Cardiac septum (tissue), 1 donor: ENCODE results near the gene TM4SF5. TPM values are rescaled to one million over a fixed set of nuclear protein-coding genes. Genes with fewer than 3 reads are reported as not detected.
"Not testable (repeated sequence)": the region's sequence is repeated elsewhere in the genome, so short reads cannot be mapped to it uniquely, and the experiment has no call there.

Source experiments
- DNase-seq: peaks from one replicate; pipeline ENCODE4 v3.0.0-alpha.2; 2020; ENCODE audit warnings: low spot score
- intact Hi-C: fragments of 100-400 bp; cut with DNase I; formaldehyde crosslinking; loops from one replicate; pipeline ENCODE4 v1.14.0; 2022
- total RNA-seq: library from RNA; stranded (reverse); fragmentation: NEBNext Ultra II Directional; extraction: Animal tissue kit (Norgen Biotek cat#: 25700); gene quantifications from one replicate; pipeline ENCODE4 v1.2.1, GENCODE V29; 2021
- donor health status: DM: no; HTN: no; CAD: no.

TM4SF5 gene
- total RNA-seq, 1 donor from 2014 or later, result not detected

DNA sequence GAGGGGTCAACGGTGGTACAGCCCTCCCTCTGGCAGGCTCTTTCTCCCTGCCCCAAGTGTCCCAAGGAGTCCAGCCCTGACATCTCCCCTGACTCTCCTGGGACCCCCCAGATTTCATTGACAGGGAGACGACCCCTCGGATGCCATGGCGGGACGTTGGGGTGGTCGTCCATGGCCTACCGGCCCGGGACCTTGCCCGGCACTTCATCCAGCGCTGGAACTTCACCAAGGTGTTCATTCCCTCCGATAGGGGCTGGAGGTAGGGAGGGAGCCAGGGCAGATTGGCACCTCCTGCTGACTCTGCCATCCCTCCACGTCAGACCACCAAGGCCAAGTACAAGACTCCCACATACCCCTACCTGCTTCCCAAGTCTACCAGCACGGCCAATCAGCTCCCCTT, 45.1 kb downstream of the TM4SF5 start:
- intact Hi-C loops, result no loop called here
- no peak for DNase-seq

DNA sequence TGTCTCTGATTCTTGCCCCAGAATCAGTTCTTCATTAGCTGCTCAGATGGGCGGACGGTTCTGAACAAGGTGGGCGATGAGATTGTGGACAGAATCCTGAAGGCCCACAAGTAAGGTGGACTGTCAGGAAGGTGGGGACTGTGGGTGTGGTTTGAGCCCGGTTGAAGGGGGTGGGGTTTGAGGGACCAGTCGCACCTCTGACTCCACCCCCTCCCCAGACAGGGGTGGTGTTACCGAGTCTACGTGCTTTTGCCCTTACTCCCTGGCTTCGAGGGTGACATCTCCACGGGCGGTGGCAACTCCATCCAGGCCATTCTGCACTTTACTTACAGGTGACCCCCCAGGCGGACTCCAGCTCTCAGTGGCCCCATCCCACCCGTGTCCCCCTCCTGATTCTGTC, 46.6 kb downstream of the TM4SF5 start:
- intact Hi-C loops, result no loop called here
- DNase-seq, result no peak

DNA sequence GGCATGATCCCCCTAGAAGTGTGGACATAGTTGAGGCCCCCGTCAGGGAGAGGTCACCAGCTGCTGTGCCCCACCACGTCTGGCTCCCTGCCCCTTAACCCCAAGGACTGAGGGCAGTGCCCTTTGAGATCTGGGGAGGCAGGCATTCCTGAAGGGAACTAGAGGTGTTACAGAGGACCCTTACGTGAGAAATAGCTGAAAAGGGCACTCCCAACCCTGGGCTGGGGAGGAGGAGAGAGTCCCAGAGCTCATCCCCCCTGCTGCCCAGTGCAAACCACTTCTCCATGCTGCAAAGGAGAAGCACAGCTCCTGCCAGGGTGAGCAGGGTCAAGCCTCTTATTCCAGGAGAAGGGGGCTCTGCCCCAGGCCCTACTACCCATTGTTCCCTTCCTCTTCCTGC, 51.1 kb downstream of the TM4SF5 start:
- intact Hi-C loops, result no loop called here
- no peak for DNase-seq

DNA sequence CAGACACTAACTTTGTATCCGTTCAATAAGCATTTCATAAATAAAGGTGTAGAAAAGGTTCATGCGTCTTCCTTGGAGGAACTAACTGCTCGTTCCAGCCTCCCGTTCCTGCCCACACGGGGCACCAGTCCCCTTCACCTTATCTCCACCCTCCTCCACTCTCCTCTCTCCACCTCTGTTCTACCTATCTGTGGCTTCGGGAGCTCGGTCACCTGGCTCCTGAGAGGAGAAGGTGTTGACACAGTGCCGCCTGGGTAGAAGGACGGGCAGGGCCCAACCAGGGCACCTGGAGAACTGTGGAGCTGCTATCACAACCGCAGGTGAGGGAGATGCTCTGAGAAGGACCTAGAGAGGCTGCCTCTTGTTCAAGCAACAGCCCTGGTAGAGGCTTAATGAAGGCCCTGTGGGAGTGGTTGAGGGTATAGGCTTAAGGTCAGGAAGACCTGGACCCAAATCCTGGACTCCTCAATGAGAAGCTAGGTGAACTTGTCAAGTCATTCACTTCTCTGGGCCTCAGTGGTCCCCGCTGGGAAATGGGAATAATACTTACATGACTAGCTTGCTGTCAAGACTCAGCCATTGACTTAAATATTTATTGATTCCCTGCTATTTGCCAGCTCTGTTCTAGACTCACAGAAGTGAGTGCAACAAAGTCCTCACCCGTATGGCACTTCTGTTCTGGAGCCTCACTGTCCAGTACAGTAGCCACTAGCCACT, 51.8 kb downstream of the TM4SF5 start:
- intact Hi-C loops, result no loop called here
- DNase-seq, result no peak

DNA sequence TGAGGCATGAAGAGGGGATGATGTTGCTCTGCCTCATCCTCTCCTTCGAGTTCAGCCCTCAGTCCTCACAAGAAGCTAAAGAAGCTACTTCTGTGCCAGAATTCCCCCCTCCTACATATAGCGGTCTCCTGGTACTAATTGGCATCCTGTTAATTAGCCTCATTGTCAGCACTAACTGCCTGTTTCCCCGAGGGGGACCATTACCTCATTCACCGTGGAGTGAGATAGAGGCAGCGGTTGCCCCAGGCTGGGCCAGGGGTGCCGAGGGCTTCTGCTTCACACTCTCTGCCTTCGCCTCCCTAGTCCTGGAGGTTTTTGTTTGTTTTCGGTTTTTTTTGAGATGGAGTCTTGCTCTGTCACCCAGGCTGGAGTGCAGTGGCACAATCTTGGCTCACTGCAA, 55.7 kb downstream of the TM4SF5 start:
- intact Hi-C loops, result no loop called here
- DNase-seq, result no peak

DNA sequence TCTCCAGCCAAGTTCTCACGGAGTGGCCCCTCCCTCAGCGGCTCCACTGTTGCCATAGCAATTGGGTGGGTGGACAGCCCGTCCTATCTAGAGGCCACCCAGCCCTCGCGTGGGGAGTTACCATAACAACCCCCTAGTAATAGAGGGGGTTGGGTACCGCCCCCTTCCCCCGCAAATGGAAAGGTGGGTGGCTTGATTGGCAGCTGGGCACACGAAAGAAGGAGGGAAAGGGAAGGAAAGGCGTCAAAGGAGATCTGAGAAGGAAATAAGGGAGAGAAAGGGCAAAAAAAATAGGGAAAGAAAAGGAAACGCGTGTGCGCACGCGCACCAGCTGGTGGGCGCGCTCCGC, 61.1 kb downstream of the TM4SF5 start:
- intact Hi-C loops, result loop anchor here (1.0 kb wide), 1 partner anchor 43 kb away; no protein-coding TSS in a partner anchor

More for the DNA sequence above, 61.1 kb downstream of the TM4SF5 start:
- not testable (repeated sequence) for DNase-seq

Other genes starting within 250 kb of the TM4SF5 start
- 26.1 TPM for gene MYBBP1A, start 216.5 kb upstream of the TM4SF5 start, total RNA-seq
- not detected for gene GGT6, start 211.3 kb upstream of the TM4SF5 start, total RNA-seq
- 8.1 TPM for gene SMTNL2, start 187.4 kb upstream of the TM4SF5 start, total RNA-seq
- 0.35 TPM for gene ALOX15, start 130.2 kb upstream of the TM4SF5 start, total RNA-seq
- gene PELP1, start 67.7 kb upstream of the TM4SF5 start, total RNA-seq, result 36.4 TPM
- 20.8 TPM for gene ARRB2, start 61.3 kb upstream of the TM4SF5 start, total RNA-seq
- gene MED11, start 40.5 kb upstream of the TM4SF5 start, total RNA-seq, result 19.9 TPM
- gene ZMYND15, start 32.1 kb upstream of the TM4SF5 start, total RNA-seq, result 0.40 TPM
- gene CXCL16, start 32.0 kb upstream of the TM4SF5 start, total RNA-seq, result 3.6 TPM
- 0.97 TPM for gene VMO1, start 14.5 kb downstream of the TM4SF5 start, total RNA-seq
- not detected for gene GLTPD2, start 17.1 kb downstream of the TM4SF5 start, total RNA-seq
- 147 TPM for gene PSMB6, start 24.3 kb downstream of the TM4SF5 start, total RNA-seq
- 9.5 TPM for gene PLD2, start 35.3 kb downstream of the TM4SF5 start, total RNA-seq
- gene MINK1, start 61.5 kb downstream of the TM4SF5 start, total RNA-seq, result 44.0 TPM
- 0.46 TPM for gene C17orf107, start 127.7 kb downstream of the TM4SF5 start, total RNA-seq
- gene CHRNE, start 131.2 kb downstream of the TM4SF5 start, total RNA-seq, result 5.5 TPM
- not detected for gene GP1BA, start 160.4 kb downstream of the TM4SF5 start, total RNA-seq
- gene SLC25A11, start 168.2 kb downstream of the TM4SF5 start, total RNA-seq, result 176 TPM
- gene RNF167, start 168.4 kb downstream of the TM4SF5 start, total RNA-seq, result 84.7 TPM
- gene PFN1, start 176.6 kb downstream of the TM4SF5 start, total RNA-seq, result 204 TPM
- gene ENO3, start 179.2 kb downstream of the TM4SF5 start, total RNA-seq, result 382 TPM
- gene SPAG7, start 195.9 kb downstream of the TM4SF5 start, total RNA-seq, result 104 TPM
- 38.9 TPM for gene CAMTA2, start 215.8 kb downstream of the TM4SF5 start, total RNA-seq
- gene INCA1, start 225.6 kb downstream of the TM4SF5 start, total RNA-seq, result 1.8 TPM
- 646 TPM for gene KIF1C, start 226.1 kb downstream of the TM4SF5 start, total RNA-seq